Liver (tissue), 9 donors: Measurements from ENCODE around the gene GJE1. TPM values are rescaled to one million over a fixed set of nuclear protein-coding genes. Genes with fewer than 3 reads are reported as not detected.

ENCODE experiments used
- DNase-seq: peaks from one replicate; pipeline ENCODE4 v3.0.0-alpha.2; 2017; ENCODE audit warnings: low spot score
- H3K27ac ChIP-seq, 2 donors: one replicate each; pipeline ENCODE4 v1.7.0; 2013; ENCODE audit warnings: inconsistent platforms in 2 of 2, low read length in 2 of 2, control low read depth in 1 of 2, low read depth in 1 of 2, mild to moderate bottlenecking in 1 of 2
- H3K27me3 ChIP-seq, 4 donors: one replicate each; pipeline versions ENCODE4 v1.6.1 to v1.7.0; 2013; ENCODE audit warnings: low read length in 3 of 4, inconsistent platforms in 1 of 4, mild to moderate bottlenecking in 1 of 4, moderate library complexity in 1 of 4; ENCODE audit not compliant: control insufficient read depth in 4 of 4, insufficient read depth in 4 of 4
- H3K36me3 ChIP-seq, 4 donors: one replicate each; pipeline versions ENCODE4 v1.6.1 to v1.7.0; 2013; ENCODE audit warnings: low read length in 3 of 4, mild to moderate bottlenecking in 3 of 4, low read depth in 1 of 4, moderate library complexity in 1 of 4; ENCODE audit not compliant: control insufficient read depth in 4 of 4, insufficient read depth in 3 of 4
- H3K4me1 ChIP-seq, 4 donors: one replicate each; pipeline versions ENCODE4 v1.6.1 to v1.7.0; 2013; ENCODE audit warnings: low read length in 3 of 4, mild to moderate bottlenecking in 3 of 4, moderate library complexity in 1 of 4; ENCODE audit not compliant: control insufficient read depth in 4 of 4, insufficient read depth in 4 of 4
- H3K4me3 ChIP-seq, 3 donors: one replicate each; pipeline versions ENCODE4 v1.6.1 to v1.7.0; 2013; ENCODE audit warnings: low read length in 3 of 3, control low read depth in 1 of 3, low read depth in 1 of 3, mild to moderate bottlenecking in 1 of 3
- H3K9ac ChIP-seq, 2 donors: one replicate each; pipeline ENCODE4 v1.7.0; 2013; ENCODE audit warnings: low read length in 2 of 2, mild to moderate bottlenecking in 2 of 2, moderate library complexity in 2 of 2, control low read depth in 1 of 2, low read depth in 1 of 2
- H3K9me3 ChIP-seq, 4 donors: one replicate each; pipeline versions ENCODE4 v1.6.1 to v1.7.0; 2013; ENCODE audit warnings: low read length in 3 of 4; ENCODE audit not compliant: control insufficient read depth in 4 of 4
- EGR1 ChIP-seq, 2 donors: IDR thresholded peaks; 2 replicates each; pipeline ENCODE4 v1.6.1; 2016 to 2018; ENCODE audit warnings: antibody characterized with exemption in 2 of 2, low read depth in 2 of 2
- FOXA1 ChIP-seq: IDR thresholded peaks from 2 replicates; pipeline ENCODE4 v1.6.1; 2016; ENCODE audit warnings: antibody characterized with exemption
- FOXA2 ChIP-seq: IDR thresholded peaks from 2 replicates; pipeline ENCODE4 v1.6.1; 2016; ENCODE audit warnings: antibody characterized with exemption
- GABPA ChIP-seq, 2 donors: IDR thresholded peaks in 1 of 2; conservative IDR thresholded peaks in 1 of 2; 2 replicates each; pipeline ENCODE4 v1.6.1; 2016; ENCODE audit warnings: antibody characterized with exemption in 2 of 2, mild to moderate bottlenecking in 1 of 2, moderate library complexity in 1 of 2
- HNF4A ChIP-seq, 2 donors: conservative IDR thresholded peaks; 2 replicates each; pipeline ENCODE4 v1.6.1; 2016; ENCODE audit warnings: antibody characterized with exemption in 2 of 2, mild to moderate bottlenecking in 2 of 2
- HNF4G ChIP-seq: IDR thresholded peaks from 2 replicates; pipeline ENCODE4 v1.6.1; 2016; ENCODE audit warnings: antibody characterized with exemption
- JUND ChIP-seq, 2 donors: IDR thresholded peaks; 2 replicates each; pipeline ENCODE4 v1.6.1; 2016; ENCODE audit warnings: antibody characterized with exemption in 2 of 2
- NR2F2 ChIP-seq: IDR thresholded peaks from 2 replicates; pipeline ENCODE4 v1.6.1; 2016; ENCODE audit warnings: antibody characterized with exemption
- RXRA ChIP-seq, 2 donors: IDR thresholded peaks; 2 replicates each; pipeline ENCODE4 v1.6.1; 2017 to 2018; ENCODE audit warnings: antibody characterized with exemption in 2 of 2, mild to moderate bottlenecking in 1 of 2
- WGBS: extraction: QIAGEN DNeasy Blood & Tissue Kit; methylation state at CpG from one replicate; pipeline ENCODE4 v1.1.7; 2013; 5-methylcytosine and 5-hydroxymethylcytosine counted together
- polyA plus RNA-seq, 2 donors: library from polyadenylated mRNA; stranded (reverse) in 1 of 2; unstranded in 1 of 2; fragments of 200-250 nt in 1 of 2; fragments of >200 nt in 1 of 2; fragmentation: Nextera tagmentation in 1 of 2; extraction: Ambion mirVana in 1 of 2; gene quantifications; one replicate each; pipeline versions ENCODE4 v1.2.1 to v1.2.3, GENCODE V29; 2013 to 2015
- total RNA-seq, 2 donors: library from RNA; depleted of rRNA; stranded (reverse); fragments of >200 nt; gene quantifications; one replicate each; pipeline ENCODE4 v1.2.3, GENCODE V29; 2014
- TF ChIP-seq, protein P1 (sequence below): IDR thresholded peaks from 2 replicates; pipeline ENCODE4 v1.6.1; 2016; ENCODE audit warnings: antibody characterized with exemption
- TF ChIP-seq, protein P2 (sequence below): IDR thresholded peaks from 2 replicates; pipeline ENCODE4 v1.6.1; 2016; ENCODE audit warnings: antibody characterized with exemption
- TF ChIP-seq, protein P3 (sequence below): IDR thresholded peaks from 2 replicates; pipeline ENCODE4 v1.6.1; 2016; ENCODE audit warnings: antibody characterized with exemption
- TF ChIP-seq, protein P4 (sequence below): IDR thresholded peaks from 2 replicates; pipeline ENCODE4 v1.6.1; 2016; ENCODE audit warnings: antibody characterized with exemption, mild to moderate bottlenecking
- TF ChIP-seq, protein P5 (sequence below): fragments of 150-350 bp; IDR thresholded peaks from 2 replicates; pipeline ENCODE4 v1.5.1; 2017; ENCODE audit warnings: improper control_type of control experiment, low read depth, low read length; ENCODE audit not compliant: missing input control
- donor health status: healthy.
- donor health status: healthy.
- donor health status: healthy.
- donor health status: healthy.
- donor health status: healthy.

The GJE1 gene, protein sequence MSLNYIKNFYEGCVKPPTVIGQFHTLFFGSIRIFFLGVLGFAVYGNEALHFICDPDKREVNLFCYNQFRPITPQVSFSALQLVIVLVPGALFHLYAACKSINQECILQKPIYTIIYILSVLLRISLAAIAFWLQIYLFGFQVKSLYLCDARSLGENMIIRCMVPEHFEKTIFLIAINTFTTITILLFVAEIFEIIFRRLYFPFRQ
- not detected for total RNA-seq
- polyA plus RNA-seq, result not detected

DNA sequence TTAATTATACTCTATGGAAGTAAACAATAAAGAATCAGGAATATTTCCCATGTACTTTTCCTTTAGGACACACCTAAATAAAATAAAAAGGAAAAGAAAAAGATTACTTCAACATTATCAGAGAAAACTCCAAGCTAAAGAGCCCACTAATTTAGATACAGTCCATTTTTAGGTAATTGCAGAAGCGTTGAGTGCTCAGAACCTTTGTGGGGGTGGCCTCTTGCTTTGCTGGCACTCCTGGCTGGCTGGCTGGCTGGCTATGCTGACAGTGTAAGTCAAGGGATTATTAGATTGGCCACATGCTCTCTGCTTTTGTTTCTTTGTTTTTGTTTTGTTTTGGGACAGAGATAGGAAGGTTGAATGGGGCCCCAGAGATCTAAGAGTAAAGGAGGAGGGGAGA is at the start of gene GJE1:
Gene GJE1, plus strand, starts transcription at position 301 of the 400 bp plus-strand sequence. CDS start 234 bp downstream, outside the sequence.
- no peak for TF ChIP-seq HNF4A (conservative IDR thresholded peaks at IDR 0.05)
- TF ChIP-seq RXRA (IDR thresholded peaks at IDR 0.05), result no peak
- no peak for TF ChIP-seq HNF4G
- TF ChIP-seq, protein P1, sequence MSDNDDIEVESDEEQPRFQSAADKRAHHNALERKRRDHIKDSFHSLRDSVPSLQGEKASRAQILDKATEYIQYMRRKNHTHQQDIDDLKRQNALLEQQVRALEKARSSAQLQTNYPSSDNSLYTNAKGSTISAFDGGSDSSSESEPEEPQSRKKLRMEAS, result no peak
- TF ChIP-seq GABPA (IDR thresholded peaks at IDR 0.05 in 1 of 2, conservative IDR thresholded peaks at IDR 0.05 in 1 of 2), result no peak
- no peak for TF ChIP-seq NR2F2
- TF ChIP-seq, protein P2, sequence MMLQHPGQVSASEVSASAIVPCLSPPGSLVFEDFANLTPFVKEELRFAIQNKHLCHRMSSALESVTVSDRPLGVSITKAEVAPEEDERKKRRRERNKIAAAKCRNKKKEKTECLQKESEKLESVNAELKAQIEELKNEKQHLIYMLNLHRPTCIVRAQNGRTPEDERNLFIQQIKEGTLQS, result no peak
- TF ChIP-seq, protein P3, sequence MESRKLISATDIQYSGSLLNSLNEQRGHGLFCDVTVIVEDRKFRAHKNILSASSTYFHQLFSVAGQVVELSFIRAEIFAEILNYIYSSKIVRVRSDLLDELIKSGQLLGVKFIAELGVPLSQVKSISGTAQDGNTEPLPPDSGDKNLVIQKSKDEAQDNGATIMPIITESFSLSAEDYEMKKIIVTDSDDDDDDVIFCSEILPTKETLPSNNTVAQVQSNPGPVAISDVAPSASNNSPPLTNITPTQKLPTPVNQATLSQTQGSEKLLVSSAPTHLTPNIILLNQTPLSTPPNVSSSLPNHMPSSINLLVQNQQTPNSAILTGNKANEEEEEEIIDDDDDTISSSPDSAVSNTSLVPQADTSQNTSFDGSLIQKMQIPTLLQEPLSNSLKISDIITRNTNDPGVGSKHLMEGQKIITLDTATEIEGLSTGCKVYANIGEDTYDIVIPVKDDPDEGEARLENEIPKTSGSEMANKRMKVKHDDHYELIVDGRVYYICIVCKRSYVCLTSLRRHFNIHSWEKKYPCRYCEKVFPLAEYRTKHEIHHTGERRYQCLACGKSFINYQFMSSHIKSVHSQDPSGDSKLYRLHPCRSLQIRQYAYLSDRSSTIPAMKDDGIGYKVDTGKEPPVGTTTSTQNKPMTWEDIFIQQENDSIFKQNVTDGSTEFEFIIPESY, result no peak
- no peak for TF ChIP-seq FOXA2
- TF ChIP-seq, protein P4, sequence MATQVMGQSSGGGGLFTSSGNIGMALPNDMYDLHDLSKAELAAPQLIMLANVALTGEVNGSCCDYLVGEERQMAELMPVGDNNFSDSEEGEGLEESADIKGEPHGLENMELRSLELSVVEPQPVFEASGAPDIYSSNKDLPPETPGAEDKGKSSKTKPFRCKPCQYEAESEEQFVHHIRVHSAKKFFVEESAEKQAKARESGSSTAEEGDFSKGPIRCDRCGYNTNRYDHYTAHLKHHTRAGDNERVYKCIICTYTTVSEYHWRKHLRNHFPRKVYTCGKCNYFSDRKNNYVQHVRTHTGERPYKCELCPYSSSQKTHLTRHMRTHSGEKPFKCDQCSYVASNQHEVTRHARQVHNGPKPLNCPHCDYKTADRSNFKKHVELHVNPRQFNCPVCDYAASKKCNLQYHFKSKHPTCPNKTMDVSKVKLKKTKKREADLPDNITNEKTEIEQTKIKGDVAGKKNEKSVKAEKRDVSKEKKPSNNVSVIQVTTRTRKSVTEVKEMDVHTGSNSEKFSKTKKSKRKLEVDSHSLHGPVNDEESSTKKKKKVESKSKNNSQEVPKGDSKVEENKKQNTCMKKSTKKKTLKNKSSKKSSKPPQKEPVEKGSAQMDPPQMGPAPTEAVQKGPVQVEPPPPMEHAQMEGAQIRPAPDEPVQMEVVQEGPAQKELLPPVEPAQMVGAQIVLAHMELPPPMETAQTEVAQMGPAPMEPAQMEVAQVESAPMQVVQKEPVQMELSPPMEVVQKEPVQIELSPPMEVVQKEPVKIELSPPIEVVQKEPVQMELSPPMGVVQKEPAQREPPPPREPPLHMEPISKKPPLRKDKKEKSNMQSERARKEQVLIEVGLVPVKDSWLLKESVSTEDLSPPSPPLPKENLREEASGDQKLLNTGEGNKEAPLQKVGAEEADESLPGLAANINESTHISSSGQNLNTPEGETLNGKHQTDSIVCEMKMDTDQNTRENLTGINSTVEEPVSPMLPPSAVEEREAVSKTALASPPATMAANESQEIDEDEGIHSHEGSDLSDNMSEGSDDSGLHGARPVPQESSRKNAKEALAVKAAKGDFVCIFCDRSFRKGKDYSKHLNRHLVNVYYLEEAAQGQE, result no peak
- TF ChIP-seq, protein P5, sequence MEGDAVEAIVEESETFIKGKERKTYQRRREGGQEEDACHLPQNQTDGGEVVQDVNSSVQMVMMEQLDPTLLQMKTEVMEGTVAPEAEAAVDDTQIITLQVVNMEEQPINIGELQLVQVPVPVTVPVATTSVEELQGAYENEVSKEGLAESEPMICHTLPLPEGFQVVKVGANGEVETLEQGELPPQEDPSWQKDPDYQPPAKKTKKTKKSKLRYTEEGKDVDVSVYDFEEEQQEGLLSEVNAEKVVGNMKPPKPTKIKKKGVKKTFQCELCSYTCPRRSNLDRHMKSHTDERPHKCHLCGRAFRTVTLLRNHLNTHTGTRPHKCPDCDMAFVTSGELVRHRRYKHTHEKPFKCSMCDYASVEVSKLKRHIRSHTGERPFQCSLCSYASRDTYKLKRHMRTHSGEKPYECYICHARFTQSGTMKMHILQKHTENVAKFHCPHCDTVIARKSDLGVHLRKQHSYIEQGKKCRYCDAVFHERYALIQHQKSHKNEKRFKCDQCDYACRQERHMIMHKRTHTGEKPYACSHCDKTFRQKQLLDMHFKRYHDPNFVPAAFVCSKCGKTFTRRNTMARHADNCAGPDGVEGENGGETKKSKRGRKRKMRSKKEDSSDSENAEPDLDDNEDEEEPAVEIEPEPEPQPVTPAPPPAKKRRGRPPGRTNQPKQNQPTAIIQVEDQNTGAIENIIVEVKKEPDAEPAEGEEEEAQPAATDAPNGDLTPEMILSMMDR, result no peak
- no peak for TF ChIP-seq FOXA1
- TF ChIP-seq JUND (IDR thresholded peaks at IDR 0.05), result no peak
- TF ChIP-seq EGR1 (IDR thresholded peaks at IDR 0.05; ENCODE audit: low read depth in 2 of 2), result no peak
- no peaks in the 10 kb centered on the region for H3K36me3 ChIP-seq
- peaks cover 0 to 9% (median 2%) of the 10 kb centered on the region in 4 donors for H3K9me3 ChIP-seq
- 63% methylated on average over 1 of the region's 1 CpG for WGBS
- peaks cover 0 to 4% (median 0%) of the 10 kb centered on the region in 4 donors for H3K27me3 ChIP-seq
- H3K27ac ChIP-seq, result no peak within 1 kb of the TSS
- DNase-seq, result no peak
- no peak within 1 kb of the TSS for H3K4me3 ChIP-seq
- no peak within 1 kb of the TSS for H3K9ac ChIP-seq
- H3K4me1 ChIP-seq, result no peaks in the 10 kb centered on the region
